PFSK-1 (cell line): ENCODE data around the gene PIRT.

Experiments used
- FOXP2 ChIP-seq: optimal IDR thresholded peaks from 2 replicates; pipeline ENCODE3; 2011; ENCODE audit warnings: borderline replicate concordance, control low read depth, inconsistent platforms; ENCODE audit not compliant: insufficient read depth; ENCODE audit errors: extremely low read length, extremely low read depth
- POLR2AphosphoS5 ChIP-seq: IDR thresholded peaks from 2 replicates; pipeline ENCODE4 v1.6.1; 2012; ENCODE audit warnings: low read depth, mild to moderate bottlenecking, control low read depth, low read length, moderate library complexity
- REST ChIP-seq, 2 experiments: IDR thresholded peaks; 2 replicates each; pipeline versions ENCODE4 v1.6.1 to v1.8.0; 2011 to 2012; ENCODE audit warnings: low read depth in 2 of 2, low read length in 2 of 2, control low read depth in 1 of 2, inconsistent platforms in 1 of 2, mild to moderate bottlenecking in 1 of 2, moderate library complexity in 1 of 2; ENCODE audit not compliant: insufficient read depth in 1 of 2
- SIN3A ChIP-seq: IDR thresholded peaks from 2 replicates; pipeline ENCODE4 v1.6.1; 2012; ENCODE audit warnings: mild to moderate bottlenecking, low read length, moderate library complexity, borderline replicate concordance; ENCODE audit not compliant: insufficient read depth
- TAF1 ChIP-seq: IDR thresholded peaks from 2 replicates; pipeline ENCODE4 v1.6.1; 2012; ENCODE audit warnings: low read length, control low read depth, borderline replicate concordance; ENCODE audit not compliant: insufficient read depth

DNA sequence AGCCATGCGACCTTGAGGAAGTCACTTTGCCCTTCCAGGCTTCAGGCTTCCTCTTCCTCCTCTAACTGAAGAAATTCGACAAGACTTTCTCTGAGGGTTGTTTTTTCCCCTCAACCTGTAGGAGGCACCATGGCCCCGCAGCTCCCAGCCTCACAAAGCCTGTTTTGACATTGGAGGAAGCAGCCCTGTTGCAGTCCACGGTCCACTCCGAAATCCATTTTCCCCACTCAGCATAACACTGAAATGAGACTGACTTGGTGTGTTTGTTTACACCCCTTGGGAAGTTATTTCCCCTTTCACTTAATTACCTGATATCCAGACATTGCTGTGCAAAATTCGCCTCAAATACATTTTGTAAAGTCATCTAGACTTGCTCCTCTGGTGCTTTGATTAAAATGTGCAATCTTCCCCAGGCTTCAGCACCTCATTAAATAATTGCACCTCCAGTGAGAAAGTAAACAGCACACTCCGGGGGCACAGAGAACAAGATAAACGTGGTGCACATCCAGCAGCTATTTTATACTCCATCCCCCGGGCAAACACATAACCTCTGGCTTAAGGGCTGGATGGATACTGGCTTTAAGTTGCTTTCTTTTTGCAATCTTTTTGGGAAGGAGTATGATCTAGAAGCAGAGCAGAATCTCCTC lies 41.4 kb upstream of the PIRT start:
- TF ChIP-seq POLR2AphosphoS5 (no peak), REST (IDR thresholded peaks at IDR 0.05; ENCODE audit: insufficient read depth in 1 of 2, low read depth in 2 of 2, low read length in 2 of 2) (no peak), SIN3A (no peak), TAF1 (no peak), FOXP2 (no peak)
